ENCODE data around the gene C16orf95. TPM values are rescaled to one million over a fixed set of nuclear protein-coding genes. Genes with fewer than 3 reads are reported as not detected.
A peak's percentile ranks its signal among the peaks of the same experiment; 100 is the strongest.

The C16orf95 gene
- total RNA-seq, 1 donor from 2014 or later: 5.0 TPM

- Mint-ChIP-seq H3K36me3 (ENCODE audit: unreplicated experiment) (no peaks in the 10 kb centered on the region), H3K27ac (ENCODE audit: unreplicated experiment) (peak overlapping the region; percentile 18), H3K4me1 (ENCODE audit: unreplicated experiment) (peaks cover 37% of the 10 kb centered on the region), H3K27me3 (ENCODE audit: unreplicated experiment) (no peaks in the 10 kb centered on the region), H3K4me3 (ENCODE audit: unreplicated experiment) (no peak overlapping the region), H3K9me3 (ENCODE audit: unreplicated experiment) (no peaks in the 10 kb centered on the region)
- no peak for DNase-seq (ENCODE audit: extremely low spot score, unreplicated experiment)
- no peak for TF ChIP-seq CTCF (IDR thresholded peaks at IDR 0.05)
Observed at GRCh38 chr16:87276924-87277323, 40.3 kb downstream of the C16orf95 start.

GRCh38 chr16:87276091-87276701 lies 41.0 kb downstream of the C16orf95 start:
- H3K4me1 Mint-ChIP-seq (ENCODE audit: unreplicated experiment): peaks cover 34% of the 10 kb centered on the region
- H3K27me3 Mint-ChIP-seq (ENCODE audit: unreplicated experiment): no peaks in the 10 kb centered on the region
- TF ChIP-seq CTCF (IDR thresholded peaks at IDR 0.05): no peak
- H3K9me3 Mint-ChIP-seq (ENCODE audit: unreplicated experiment): no peaks in the 10 kb centered on the region
- no peak overlapping the region for H3K27ac Mint-ChIP-seq (ENCODE audit: unreplicated experiment)
- no peaks in the 10 kb centered on the region for H3K36me3 Mint-ChIP-seq (ENCODE audit: unreplicated experiment)
- H3K4me3 Mint-ChIP-seq (ENCODE audit: unreplicated experiment): no peak overlapping the region
- DNase-seq (ENCODE audit: extremely low spot score, unreplicated experiment): no peak

GRCh38 chr16:87274794-87275193 lies 42.4 kb downstream of the C16orf95 start:
- H3K36me3 Mint-ChIP-seq (ENCODE audit: unreplicated experiment): no peaks in the 10 kb centered on the region
- no peak overlapping the region for H3K27ac Mint-ChIP-seq (ENCODE audit: unreplicated experiment)
- H3K4me3 Mint-ChIP-seq (ENCODE audit: unreplicated experiment): no peak overlapping the region
- no peak for TF ChIP-seq CTCF (IDR thresholded peaks at IDR 0.05)
- no peaks in the 10 kb centered on the region for H3K9me3 Mint-ChIP-seq (ENCODE audit: unreplicated experiment)
- peaks cover 32% of the 10 kb centered on the region for H3K4me1 Mint-ChIP-seq (ENCODE audit: unreplicated experiment)
- no peaks in the 10 kb centered on the region for H3K27me3 Mint-ChIP-seq (ENCODE audit: unreplicated experiment)
- no peak for DNase-seq (ENCODE audit: extremely low spot score, unreplicated experiment)

GRCh38 chr16:87273471-87274030 lies 43.6 kb downstream of the C16orf95 start:
- peaks cover 28% of the 10 kb centered on the region for H3K4me1 Mint-ChIP-seq (ENCODE audit: unreplicated experiment)
- H3K27ac Mint-ChIP-seq (ENCODE audit: unreplicated experiment): no peak overlapping the region
- H3K27me3 Mint-ChIP-seq (ENCODE audit: unreplicated experiment): no peaks in the 10 kb centered on the region
- H3K4me3 Mint-ChIP-seq (ENCODE audit: unreplicated experiment): no peak overlapping the region
- H3K9me3 Mint-ChIP-seq (ENCODE audit: unreplicated experiment): no peaks in the 10 kb centered on the region
- no peak for DNase-seq (ENCODE audit: extremely low spot score, unreplicated experiment)
- no peak for TF ChIP-seq CTCF (IDR thresholded peaks at IDR 0.05)
- H3K36me3 Mint-ChIP-seq (ENCODE audit: unreplicated experiment): peaks cover 2% of the 10 kb centered on the region

GRCh38 chr16:87271256-87271655 lies 45.9 kb downstream of the C16orf95 start:
- no peak for TF ChIP-seq CTCF (IDR thresholded peaks at IDR 0.05)
- DNase-seq (ENCODE audit: extremely low spot score, unreplicated experiment): no peak
- H3K9me3 Mint-ChIP-seq (ENCODE audit: unreplicated experiment): no peaks in the 10 kb centered on the region
- H3K4me1 Mint-ChIP-seq (ENCODE audit: unreplicated experiment): peaks cover 6% of the 10 kb centered on the region
- no peaks in the 10 kb centered on the region for H3K27me3 Mint-ChIP-seq (ENCODE audit: unreplicated experiment)
- no peak overlapping the region for H3K27ac Mint-ChIP-seq (ENCODE audit: unreplicated experiment)
- H3K36me3 Mint-ChIP-seq (ENCODE audit: unreplicated experiment): peaks cover 2% of the 10 kb centered on the region
- no peak overlapping the region for H3K4me3 Mint-ChIP-seq (ENCODE audit: unreplicated experiment)

Measured in osteocyte (in vitro differentiated cells).